Measurements from ENCODE around the gene CNOT4.

CNOT4 gene

GRCh38 chr7:135349746-135350145 lies 160.2 kb downstream of the CNOT4 start:
- H4K20me1 ChIP-seq (ENCODE audit: insufficient read depth, low read length): no peaks in the 10 kb centered on the region
- H3K27ac ChIP-seq (ENCODE audit: low read length): no peak overlapping the region
- no peak for DNase-seq
- H3K4me1 ChIP-seq (ENCODE audit: insufficient read depth, low read length): no peaks in the 10 kb centered on the region
- no peaks in the 10 kb centered on the region for H3K36me3 ChIP-seq (ENCODE audit: insufficient read depth, low read length)
- no peaks in the 10 kb centered on the region for H3K27me3 ChIP-seq (ENCODE audit: insufficient read depth, low read length, poor library complexity)
- no peak for ATAC-seq (ENCODE audit: insufficient read depth, low read depth)
- TF ChIP-seq EZH2 (IDR thresholded peaks at IDR 0.05; ENCODE audit: borderline replicate concordance, low read depth, low read length, severe bottlenecking) (no peak), CTCF (IDR thresholded peaks at IDR 0.05; ENCODE audit: borderline replicate concordance, extremely low read depth, low read length, poor library complexity, severe bottlenecking) (no peak)
- H3K79me2 ChIP-seq (ENCODE audit: insufficient read depth, low read length): no peaks in the 10 kb centered on the region
- no peak overlapping the region for H2AFZ ChIP-seq (ENCODE audit: low read depth, low read length)
- no peak overlapping the region for H3K9ac ChIP-seq (ENCODE audit: low read depth, low read length)
- no peak overlapping the region for H3K4me3 ChIP-seq (ENCODE audit: low read depth in 1 of 2, low read length in 2 of 2)
- H3K9me3 ChIP-seq (ENCODE audit: insufficient read depth, low read length, severe bottlenecking): no peaks in the 10 kb centered on the region
- no peak overlapping the region for H3K4me2 ChIP-seq (ENCODE audit: insufficient read depth, low read length)

GRCh38 chr7:135348493-135348892 lies 161.4 kb downstream of the CNOT4 start:
- no peak for ATAC-seq (ENCODE audit: insufficient read depth, low read depth)
- no peaks in the 10 kb centered on the region for H3K4me1 ChIP-seq (ENCODE audit: insufficient read depth, low read length)
- no peak for TF ChIP-seq EZH2 (IDR thresholded peaks at IDR 0.05; ENCODE audit: borderline replicate concordance, low read depth, low read length, severe bottlenecking)
- no peak for TF ChIP-seq CTCF (IDR thresholded peaks at IDR 0.05; ENCODE audit: borderline replicate concordance, extremely low read depth, low read length, poor library complexity, severe bottlenecking)

GRCh38 chr7:135343361-135343760 lies 166.5 kb downstream of the CNOT4 start:
- H3K36me3 ChIP-seq (ENCODE audit: insufficient read depth, low read length): no peaks in the 10 kb centered on the region
- no peak overlapping the region for H3K27ac ChIP-seq (ENCODE audit: low read length)
- DNase-seq: no peak
- no peak overlapping the region for H3K4me3 ChIP-seq (ENCODE audit: low read depth in 1 of 2, low read length in 2 of 2)
- no peaks in the 10 kb centered on the region for H3K27me3 ChIP-seq (ENCODE audit: insufficient read depth, low read length, poor library complexity)
- no peaks in the 10 kb centered on the region for H4K20me1 ChIP-seq (ENCODE audit: insufficient read depth, low read length)
- H3K79me2 ChIP-seq (ENCODE audit: insufficient read depth, low read length): no peaks in the 10 kb centered on the region
- no peak for ATAC-seq (ENCODE audit: insufficient read depth, low read depth)
- H2AFZ ChIP-seq (ENCODE audit: low read depth, low read length): no peak overlapping the region
- no peak overlapping the region for H3K9ac ChIP-seq (ENCODE audit: low read depth, low read length)
- TF ChIP-seq EZH2 (IDR thresholded peaks at IDR 0.05; ENCODE audit: borderline replicate concordance, low read depth, low read length, severe bottlenecking) (no peak), CTCF (IDR thresholded peaks at IDR 0.05; ENCODE audit: borderline replicate concordance, extremely low read depth, low read length, poor library complexity, severe bottlenecking) (no peak)
- H3K4me1 ChIP-seq (ENCODE audit: insufficient read depth, low read length): no peaks in the 10 kb centered on the region
- H3K9me3 ChIP-seq (ENCODE audit: insufficient read depth, low read length, severe bottlenecking): no peaks in the 10 kb centered on the region
- no peak overlapping the region for H3K4me2 ChIP-seq (ENCODE audit: insufficient read depth, low read length)

More at GRCh38 chr7:135348493-135348892, 161.4 kb downstream of the CNOT4 start:
- Histone ChIP-seq H3K4me2 (ENCODE audit: insufficient read depth, low read length) (no peak overlapping the region), H3K36me3 (ENCODE audit: insufficient read depth, low read length) (no peaks in the 10 kb centered on the region), H3K79me2 (ENCODE audit: insufficient read depth, low read length) (no peaks in the 10 kb centered on the region), H2AFZ (ENCODE audit: low read depth, low read length) (no peak overlapping the region), H3K27me3 (ENCODE audit: insufficient read depth, low read length, poor library complexity) (no peaks in the 10 kb centered on the region), H3K9ac (ENCODE audit: low read depth, low read length) (no peak overlapping the region), H3K4me3 (ENCODE audit: low read depth in 1 of 2, low read length in 2 of 2) (no peak overlapping the region), H4K20me1 (ENCODE audit: insufficient read depth, low read length) (no peaks in the 10 kb centered on the region), H3K27ac (ENCODE audit: low read length) (no peak overlapping the region), H3K9me3 (ENCODE audit: insufficient read depth, low read length, severe bottlenecking) (no peaks in the 10 kb centered on the region)
- DNase-seq: no peak

GRCh38 chr7:135342887-135343286 lies 167.0 kb downstream of the CNOT4 start:
- no peaks in the 10 kb centered on the region for H3K4me1 ChIP-seq (ENCODE audit: insufficient read depth, low read length)
- no peak overlapping the region for H2AFZ ChIP-seq (ENCODE audit: low read depth, low read length)
- no peak for TF ChIP-seq CTCF (IDR thresholded peaks at IDR 0.05; ENCODE audit: borderline replicate concordance, extremely low read depth, low read length, poor library complexity, severe bottlenecking)
- no peak for TF ChIP-seq EZH2 (IDR thresholded peaks at IDR 0.05; ENCODE audit: borderline replicate concordance, low read depth, low read length, severe bottlenecking)
- H3K27me3 ChIP-seq (ENCODE audit: insufficient read depth, low read length, poor library complexity): no peaks in the 10 kb centered on the region
- ATAC-seq (ENCODE audit: insufficient read depth, low read depth) (no peak), DNase-seq (no peak)
- no peak overlapping the region for H3K27ac ChIP-seq (ENCODE audit: low read length)
- H3K36me3 ChIP-seq (ENCODE audit: insufficient read depth, low read length): no peaks in the 10 kb centered on the region
- no peak overlapping the region for H3K4me2 ChIP-seq (ENCODE audit: insufficient read depth, low read length)
- H3K9ac ChIP-seq (ENCODE audit: low read depth, low read length): no peak overlapping the region
- no peaks in the 10 kb centered on the region for H3K9me3 ChIP-seq (ENCODE audit: insufficient read depth, low read length, severe bottlenecking)
- no peak overlapping the region for H3K4me3 ChIP-seq (ENCODE audit: low read depth in 1 of 2, low read length in 2 of 2)
- no peaks in the 10 kb centered on the region for H4K20me1 ChIP-seq (ENCODE audit: insufficient read depth, low read length)
- H3K79me2 ChIP-seq (ENCODE audit: insufficient read depth, low read length): no peaks in the 10 kb centered on the region

All from DND-41 (cell line).